Osteocyte (in vitro differentiated cells): ENCODE results near the gene ANKRD33. TPM values are rescaled to one million over a fixed set of nuclear protein-coding genes. Genes with fewer than 3 reads are reported as not detected.
A peak's percentile ranks its signal among the peaks of the same experiment; 100 is the strongest.
"Not testable (repeated sequence)": the region's sequence is repeated elsewhere in the genome, so short reads cannot be mapped to it uniquely, and the experiment has no call there.

Experiments
- DNase-seq: peaks from one replicate; pipeline ENCODE4 v3.0.0; 2021; ENCODE audit warnings: mixed read lengths; ENCODE audit not compliant: unreplicated experiment; ENCODE audit errors: extremely low spot score
- H3K27ac Mint-ChIP-seq: one replicate; pipeline ENCODE4 v1.8.0; 2021; ENCODE audit warnings: mild to moderate bottlenecking, mixed read lengths; ENCODE audit not compliant: unreplicated experiment
- H3K27me3 Mint-ChIP-seq: one replicate; pipeline ENCODE4 v1.8.0; 2021; ENCODE audit warnings: mixed read lengths; ENCODE audit not compliant: unreplicated experiment
- H3K36me3 Mint-ChIP-seq: one replicate; pipeline ENCODE4 v1.8.0; 2021; ENCODE audit warnings: mixed read lengths; ENCODE audit not compliant: unreplicated experiment
- H3K4me1 Mint-ChIP-seq: one replicate; pipeline ENCODE4 v1.8.0; 2021; ENCODE audit warnings: mixed read lengths; ENCODE audit not compliant: unreplicated experiment
- H3K4me3 Mint-ChIP-seq: one replicate; pipeline ENCODE4 v1.8.0; 2021; ENCODE audit warnings: mild to moderate bottlenecking, moderate library complexity, mixed read lengths; ENCODE audit not compliant: unreplicated experiment
- H3K9me3 Mint-ChIP-seq: one replicate; pipeline ENCODE4 v1.8.0; 2021; ENCODE audit warnings: mixed read lengths; ENCODE audit not compliant: unreplicated experiment
- CTCF ChIP-seq: fragments of 200-600 bp; sonication (generic); IDR thresholded peaks from 2 replicates; pipeline ENCODE4 v1.5.0; 2021; ENCODE audit warnings: antibody characterized with exemption, mild to moderate bottlenecking, moderate library complexity
- total RNA-seq: library from RNA; stranded (reverse); gene quantifications from 2 replicates; pipeline ENCODE4 v1.2.1, GENCODE V29; 2021

ANKRD33 gene
- total RNA-seq, 1 donor from 2014 or later: not detected

DNA sequence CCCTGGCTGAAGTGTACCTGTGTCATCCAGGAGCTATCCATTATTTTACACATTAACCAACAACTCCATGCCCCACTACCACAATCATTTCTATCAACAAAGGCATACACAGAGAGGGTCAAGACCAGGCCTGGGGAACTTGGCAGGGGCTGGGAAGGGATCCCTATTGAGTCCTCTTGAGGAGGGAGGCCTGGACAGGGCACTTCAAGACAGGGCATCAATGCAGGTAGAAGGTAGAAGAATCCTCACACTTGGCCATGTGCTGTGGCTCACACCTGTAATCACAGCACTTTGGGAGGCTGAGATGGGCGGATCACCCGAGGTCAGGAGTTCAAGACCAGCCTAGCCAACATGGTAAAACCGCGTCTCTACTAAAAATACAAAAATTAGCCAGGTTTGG is 13.4 kb upstream of the ANKRD33 start:
- Mint-ChIP-seq H3K36me3 (no peaks in the 10 kb centered on the region), H3K9me3 (no peaks in the 10 kb centered on the region), H3K4me1 (peaks cover 15% of the 10 kb centered on the region), H3K27me3 (peaks cover 3% of the 10 kb centered on the region), H3K4me3 (no peak overlapping the region), H3K27ac (no peak overlapping the region)
- no peak for TF ChIP-seq CTCF
- no peak for DNase-seq

DNA sequence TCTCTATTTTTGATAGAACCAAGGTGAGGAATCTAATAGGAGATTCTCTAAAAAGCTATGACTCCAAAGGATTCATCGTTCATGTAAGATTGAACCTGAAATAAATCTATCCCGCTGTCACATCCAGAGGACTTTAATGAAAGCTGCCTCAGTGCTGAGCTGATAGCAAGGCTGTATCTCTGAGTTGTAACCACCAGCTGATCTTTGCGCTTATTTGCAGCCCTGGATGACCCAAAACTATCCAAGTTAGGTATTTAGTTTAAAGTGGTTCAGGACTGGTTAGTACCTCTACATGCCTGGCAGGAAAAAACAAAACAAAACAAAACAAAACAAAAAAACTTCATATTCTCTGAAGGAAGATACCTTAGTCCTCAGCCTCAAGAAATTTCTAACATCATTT is 8.8 kb upstream of the ANKRD33 start:
- no peak for TF ChIP-seq CTCF
- H3K36me3 Mint-ChIP-seq: no peaks in the 10 kb centered on the region
- H3K27me3 Mint-ChIP-seq: peaks cover 3% of the 10 kb centered on the region
- no peaks in the 10 kb centered on the region for H3K4me1 Mint-ChIP-seq
- no peaks in the 10 kb centered on the region for H3K9me3 Mint-ChIP-seq
- H3K27ac Mint-ChIP-seq: no peak overlapping the region
- no peak for DNase-seq
- no peak overlapping the region for H3K4me3 Mint-ChIP-seq

DNA sequence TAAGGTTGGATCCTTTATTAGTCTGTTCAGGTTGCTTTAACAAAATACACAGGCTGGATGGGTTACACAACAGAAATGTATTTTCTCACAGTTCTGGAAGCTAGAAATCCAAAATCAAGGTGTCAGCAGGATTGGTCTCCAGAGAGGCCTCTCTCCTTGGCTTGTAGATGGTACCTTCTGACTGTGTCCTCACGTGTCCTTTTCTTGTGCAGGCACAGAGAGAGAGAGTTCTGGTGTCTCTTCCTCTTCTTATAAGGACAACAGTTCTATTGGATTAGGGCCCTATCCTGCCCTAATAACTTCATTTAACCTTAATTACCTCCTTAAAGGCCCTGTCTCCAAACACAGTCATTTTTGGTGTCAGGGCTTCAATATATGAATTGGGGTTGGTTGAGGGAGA is 4.6 kb upstream of the ANKRD33 start:
- Mint-ChIP-seq H3K9me3 (no peaks in the 10 kb centered on the region), H3K27me3 (peaks cover 3% of the 10 kb centered on the region), H3K4me1 (peaks cover 8% of the 10 kb centered on the region), H3K27ac (no peak overlapping the region), H3K36me3 (no peaks in the 10 kb centered on the region), H3K4me3 (no peak overlapping the region)
- no peak for DNase-seq
- no peak for TF ChIP-seq CTCF

GRCh38 chr12:51883998-51884675 is 3.8 kb upstream of the ANKRD33 start:
- Mint-ChIP-seq H3K27me3 (peaks cover 2% of the 10 kb centered on the region), H3K4me3 (no peak overlapping the region), H3K4me1 (peaks cover 8% of the 10 kb centered on the region), H3K36me3 (no peaks in the 10 kb centered on the region), H3K9me3 (no peaks in the 10 kb centered on the region), H3K27ac (no peak overlapping the region)
- no peak for DNase-seq
- TF ChIP-seq CTCF: no peak

DNA sequence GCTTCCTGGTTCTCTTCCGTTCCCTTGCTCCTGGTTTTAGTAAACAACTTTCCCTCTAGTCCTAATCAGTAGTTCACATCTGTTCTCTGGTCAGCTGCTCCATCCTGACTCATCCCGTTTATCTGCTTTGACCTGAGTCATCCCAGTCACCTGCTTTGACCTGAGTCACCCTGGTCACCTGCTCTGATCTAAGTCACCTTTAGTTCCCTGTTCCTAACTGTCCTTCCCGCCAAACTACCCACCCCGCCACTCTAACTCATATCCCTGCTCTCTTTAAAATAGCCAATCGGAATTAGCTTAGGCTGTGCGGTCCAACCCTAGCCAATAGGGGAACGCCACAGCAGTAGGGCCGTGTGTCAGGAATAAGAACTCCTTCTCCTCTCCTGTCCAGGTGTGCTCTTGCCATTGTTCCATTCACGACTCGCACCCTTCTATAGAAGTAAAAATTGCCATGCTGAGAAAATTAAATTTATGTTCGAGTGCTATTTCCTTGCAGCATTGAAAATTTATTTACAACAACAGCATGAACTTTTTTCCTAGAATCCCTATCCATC is 3.1 kb upstream of the ANKRD33 start:
- DNase-seq: no peak
- H3K9me3 Mint-ChIP-seq: no peaks in the 10 kb centered on the region
- no peak overlapping the region for H3K4me3 Mint-ChIP-seq
- peaks cover 8% of the 10 kb centered on the region for H3K4me1 Mint-ChIP-seq
- no peaks in the 10 kb centered on the region for H3K27me3 Mint-ChIP-seq
- no peaks in the 10 kb centered on the region for H3K36me3 Mint-ChIP-seq
- no peak overlapping the region for H3K27ac Mint-ChIP-seq
- TF ChIP-seq CTCF: no peak

GRCh38 chr12:51885294-51886020 is 2.4 kb upstream of the ANKRD33 start:
- DNase-seq, H3K36me3 Mint-ChIP-seq: not testable (repeated sequence)
- H3K27ac Mint-ChIP-seq: peak overlapping the region; percentile 78

More at GRCh38 chr12:51885294-51886020, 2.4 kb upstream of the ANKRD33 start:
- H3K9me3 Mint-ChIP-seq, H3K4me1 Mint-ChIP-seq, H3K27me3 Mint-ChIP-seq, H3K4me3 Mint-ChIP-seq: not testable (repeated sequence)
